ENCODE data around the gene SMIM35. TPM values are rescaled to one million over a fixed set of nuclear protein-coding genes. Genes with fewer than 3 reads are reported as not detected.

SMIM35 gene
- total RNA-seq, 1 donor from 2014 or later = not detected

- Mint-ChIP-seq H3K27ac (ENCODE audit: unreplicated experiment) (no peak overlapping the region), H3K4me1 (ENCODE audit: low read depth, unreplicated experiment) (peaks cover 9% of the 10 kb centered on the region), H3K36me3 (ENCODE audit: unreplicated experiment) (peaks cover 7% of the 10 kb centered on the region), H3K4me3 (ENCODE audit: unreplicated experiment) (no peak overlapping the region), H3K9me3 (ENCODE audit: unreplicated experiment) (peaks cover 4% of the 10 kb centered on the region), H3K27me3 (ENCODE audit: unreplicated experiment) (peaks cover 6% of the 10 kb centered on the region)
- TF ChIP-seq CTCF (IDR thresholded peaks at IDR 0.05; ENCODE audit: partially characterized antibody, unreplicated experiment) = no peak
- DNase-seq = no peak
Measured at GRCh38 chr11:118117790-118118601, 31.2 kb upstream of the SMIM35 start.

- Mint-ChIP-seq H3K27me3 (ENCODE audit: unreplicated experiment) (peaks cover 6% of the 10 kb centered on the region), H3K4me1 (ENCODE audit: low read depth, unreplicated experiment) (peaks cover 9% of the 10 kb centered on the region)
Measured at GRCh38 chr11:118115048-118115447, 28.3 kb upstream of the SMIM35 start.

DNA sequence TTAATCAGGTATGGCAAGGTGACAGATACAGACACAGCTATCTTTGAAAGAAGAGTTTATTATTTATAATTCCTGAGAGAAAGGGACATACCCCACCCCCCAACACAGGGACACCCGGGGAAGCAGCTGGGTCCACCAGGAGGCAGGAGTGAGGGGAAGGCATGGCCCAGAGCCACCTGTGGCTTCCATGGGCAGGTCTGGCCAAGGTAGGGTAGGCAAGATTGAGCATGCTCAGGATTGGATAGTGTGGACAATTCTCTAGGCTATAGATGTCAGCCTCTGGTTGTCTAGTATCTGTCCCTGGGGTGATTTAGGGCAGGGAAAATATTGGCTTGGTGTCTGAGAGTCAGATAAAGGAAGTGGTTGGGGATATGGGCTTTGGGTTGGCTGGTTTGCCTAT, 27.5 kb upstream of the SMIM35 start:
- no peak overlapping the region for H3K27ac Mint-ChIP-seq (ENCODE audit: unreplicated experiment)
- no peak for TF ChIP-seq CTCF (IDR thresholded peaks at IDR 0.05; ENCODE audit: partially characterized antibody, unreplicated experiment)
- peaks cover 6% of the 10 kb centered on the region for H3K9me3 Mint-ChIP-seq (ENCODE audit: unreplicated experiment)
- peaks cover 7% of the 10 kb centered on the region for H3K27me3 Mint-ChIP-seq (ENCODE audit: unreplicated experiment)
- no peak overlapping the region for H3K4me3 Mint-ChIP-seq (ENCODE audit: unreplicated experiment)
- no peaks in the 10 kb centered on the region for H3K36me3 Mint-ChIP-seq (ENCODE audit: unreplicated experiment)
- DNase-seq = no peak
- H3K4me1 Mint-ChIP-seq (ENCODE audit: low read depth, unreplicated experiment) = peaks cover 9% of the 10 kb centered on the region

More at GRCh38 chr11:118115048-118115447, 28.3 kb upstream of the SMIM35 start:
- Mint-ChIP-seq H3K36me3 (ENCODE audit: unreplicated experiment) (no peaks in the 10 kb centered on the region), H3K27ac (ENCODE audit: unreplicated experiment) (no peak overlapping the region), H3K4me3 (ENCODE audit: unreplicated experiment) (no peak overlapping the region), H3K9me3 (ENCODE audit: unreplicated experiment) (peaks cover 6% of the 10 kb centered on the region)
- TF ChIP-seq CTCF (IDR thresholded peaks at IDR 0.05; ENCODE audit: partially characterized antibody, unreplicated experiment) = no peak
- no peak for DNase-seq

DNA sequence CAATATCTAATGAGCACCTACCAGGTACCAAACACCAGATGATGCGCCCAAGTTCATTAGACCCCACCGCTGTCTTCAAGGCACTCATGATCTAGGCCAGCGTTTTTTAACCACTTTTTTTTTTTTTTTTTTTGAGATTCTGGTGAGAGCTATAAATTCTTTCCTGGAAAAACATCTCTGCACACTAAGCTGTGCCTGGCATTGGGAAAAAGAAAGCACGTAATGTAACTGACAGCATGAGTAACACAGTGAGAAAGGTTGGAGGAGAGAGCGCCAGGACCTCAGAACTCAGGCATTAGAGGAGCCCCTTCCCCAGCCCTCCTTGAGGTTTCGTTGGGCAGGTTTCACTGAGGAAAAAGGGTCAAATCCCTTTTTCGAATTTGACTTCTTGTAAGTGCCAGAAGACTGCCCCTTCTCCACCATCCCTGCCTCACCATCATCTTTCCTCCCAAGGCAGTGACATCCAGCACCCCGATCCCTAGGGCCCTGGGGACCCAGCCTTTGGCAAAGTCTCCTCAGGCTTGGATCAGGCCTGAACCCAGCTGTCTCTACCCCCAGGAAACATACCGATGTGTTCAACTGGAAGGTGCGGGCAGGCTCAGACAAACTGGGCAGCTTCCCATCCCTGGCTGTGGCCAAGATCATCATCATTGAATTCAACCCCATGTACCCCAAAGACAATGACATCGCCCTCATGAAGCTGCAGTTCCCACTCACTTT, 26.1 kb upstream of the SMIM35 start:
- H3K4me1 Mint-ChIP-seq (ENCODE audit: low read depth, unreplicated experiment) = peaks cover 3% of the 10 kb centered on the region
- no peak overlapping the region for H3K27ac Mint-ChIP-seq (ENCODE audit: unreplicated experiment)
- peaks cover 5% of the 10 kb centered on the region for H3K27me3 Mint-ChIP-seq (ENCODE audit: unreplicated experiment)
- H3K36me3 Mint-ChIP-seq (ENCODE audit: unreplicated experiment) = no peaks in the 10 kb centered on the region
- no peak for TF ChIP-seq CTCF (IDR thresholded peaks at IDR 0.05; ENCODE audit: partially characterized antibody, unreplicated experiment)
- H3K9me3 Mint-ChIP-seq (ENCODE audit: unreplicated experiment) = peaks cover 6% of the 10 kb centered on the region
- no peak for DNase-seq
- H3K4me3 Mint-ChIP-seq (ENCODE audit: unreplicated experiment) = no peak overlapping the region

DNA sequence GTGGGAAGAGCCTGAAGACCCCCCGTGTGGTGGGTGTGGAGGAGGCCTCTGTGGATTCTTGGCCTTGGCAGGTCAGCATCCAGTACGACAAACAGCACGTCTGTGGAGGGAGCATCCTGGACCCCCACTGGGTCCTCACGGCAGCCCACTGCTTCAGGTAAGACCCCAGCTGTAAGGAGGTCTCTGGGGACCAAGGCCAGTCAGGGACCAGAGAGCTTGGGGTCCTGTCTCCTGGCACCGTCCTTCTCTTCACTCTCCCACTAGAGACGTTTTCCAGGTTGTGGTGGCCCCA, 24.9 kb upstream of the SMIM35 start:
- no peak for DNase-seq
- Mint-ChIP-seq H3K27me3 (ENCODE audit: unreplicated experiment) (peaks cover 8% of the 10 kb centered on the region), H3K4me3 (ENCODE audit: unreplicated experiment) (no peak overlapping the region), H3K9me3 (ENCODE audit: unreplicated experiment) (peaks cover 9% of the 10 kb centered on the region), H3K4me1 (ENCODE audit: low read depth, unreplicated experiment) (no peaks in the 10 kb centered on the region), H3K27ac (ENCODE audit: unreplicated experiment) (no peak overlapping the region), H3K36me3 (ENCODE audit: unreplicated experiment) (no peaks in the 10 kb centered on the region)
- no peak for TF ChIP-seq CTCF (IDR thresholded peaks at IDR 0.05; ENCODE audit: partially characterized antibody, unreplicated experiment)

Measured in glutamatergic neuron (in vitro differentiated cells).